Panc1 (cell line): ENCODE measurements around the gene SLC15A1. TPM values are rescaled to one million over a fixed set of nuclear protein-coding genes. Genes with fewer than 3 reads are reported as not detected.

Experiments used
- ATAC-seq: fragments of 200-7000 bp; cut with Tn5 transposase; 2 replicates; pipeline ENCODE4 v1.9.1; 2020; ENCODE audit warnings: mild to moderate bottlenecking, moderate library complexity
- BruUV-seq: library from RNA; stranded (reverse); fragments of 400-500 nt; replicated peaks from 2 replicates; lab custom pipeline; 2021; lab: Mats Ljungman, UMichigan
- CTCF ChIA-PET: fragments of 300-600 bp; sonication (Branson Sonifier 250); formaldehyde crosslinking; loops from one replicate; lab custom pipeline; 2022; ENCODE audit warnings: antibody characterized with exemption; lab: Charles Lee
- POLR2A ChIA-PET: fragments of 300-600 bp; sonication (Branson Sonifier 250); formaldehyde crosslinking; loops from one replicate; lab custom pipeline; 2022; ENCODE audit warnings: antibody characterized with exemption; lab: Charles Lee
- DNase-seq: peaks from one replicate; pipeline ENCODE4 v3.0.0-alpha.2; 2010; ENCODE audit warnings: low read depth, low spot score
- H3K27ac ChIP-seq: 2 replicates; pipeline ENCODE4 v1.5.1; 2011; ENCODE audit warnings: mild to moderate bottlenecking, low read length, inconsistent platforms
- H3K27me3 ChIP-seq: fragments of 200-500 bp; sonication (Bioruptor generic); 2 replicates; pipeline ENCODE4 v1.6.0; 2014; ENCODE audit warnings: low read length, inconsistent platforms; ENCODE audit not compliant: control insufficient read depth, insufficient read depth
- H3K36me3 ChIP-seq: fragments of 200-500 bp; sonication (Bioruptor generic); 2 replicates; pipeline ENCODE4 v1.5.1; 2014; ENCODE audit warnings: inconsistent platforms, mild to moderate bottlenecking, low read length, moderate library complexity; ENCODE audit not compliant: control insufficient read depth, insufficient read depth
- H3K4me1 ChIP-seq: 2 replicates; pipeline ENCODE4 v1.5.1; 2011; ENCODE audit warnings: inconsistent platforms, mild to moderate bottlenecking, low read length, moderate library complexity; ENCODE audit not compliant: control insufficient read depth, insufficient read depth
- H3K4me3 ChIP-seq, 2 experiments: 2 replicates each; pipeline ENCODE4 v1.5.1; 2011 to 2012; ENCODE audit warnings: low read depth in 2 of 2, low read length in 2 of 2, mild to moderate bottlenecking in 2 of 2, inconsistent platforms in 1 of 2, moderate library complexity in 1 of 2
- H3K9me3 ChIP-seq: fragments of 200-500 bp; sonication (Bioruptor generic); 2 replicates; pipeline ENCODE4 v1.5.1; 2014; ENCODE audit warnings: low read depth, mild to moderate bottlenecking, inconsistent platforms, low read length, moderate library complexity; ENCODE audit not compliant: control insufficient read depth, insufficient read depth
- CTCF ChIP-seq: fragments of 450-650 bp; IDR thresholded peaks from 2 replicates; pipeline ENCODE4 v1.5.1; 2017; ENCODE audit warnings: mild to moderate bottlenecking
- POLR2AphosphoS5 ChIP-seq: IDR thresholded peaks from 2 replicates; pipeline ENCODE4 v1.6.1; 2012; ENCODE audit warnings: mild to moderate bottlenecking, low read depth, low read length, moderate library complexity
- SIN3A ChIP-seq: IDR thresholded peaks from 2 replicates; pipeline ENCODE4 v1.6.1; 2012; ENCODE audit warnings: low read depth, mild to moderate bottlenecking, low read length, moderate library complexity, borderline replicate concordance; ENCODE audit not compliant: insufficient read depth
- TCF7L2 ChIP-seq: IDR thresholded peaks from 2 replicates; pipeline ENCODE4 v1.6.1; 2011; ENCODE audit warnings: mild to moderate bottlenecking, low read depth, low read length, inconsistent platforms
- in situ Hi-C: cut with HindIII; loops from 2 replicates; pipeline ENCODE4 v1.10.0; 2016; ENCODE audit warnings: low sequenced_read_pairs, low pct_unique_long_range_greater_than_20kb
- intact Hi-C: fragments of 100-400 bp; cut with micrococcal nuclease; formaldehyde crosslinking; loops from one replicate; pipeline ENCODE4 v1.10.0; 2022; ENCODE audit not compliant: unreplicated experiment
- total RNA-seq: library from RNA; stranded (reverse); gene quantifications from one replicate; pipeline ENCODE4 v1.2.1, GENCODE V29; 2021; ENCODE audit not compliant: unreplicated experiment
- TF ChIP-seq, protein P1 (sequence below), 2 experiments: IDR thresholded peaks; 2 replicates each; pipeline ENCODE4 v1.6.1; 2011 to 2012; ENCODE audit warnings: low read depth in 2 of 2, control low read depth in 1 of 2, low read length in 1 of 2, mild to moderate bottlenecking in 1 of 2, moderate library complexity in 1 of 2; ENCODE audit not compliant: insufficient read depth in 1 of 2

Gene SLC15A1
- total RNA-seq, 1 experiment from 2014 or later, result 0.18 TPM

- TF ChIP-seq TCF7L2 (no peak), SIN3A (no peak), CTCF (no peak), POLR2AphosphoS5 (no peak)
- TF ChIP-seq, protein P1, sequence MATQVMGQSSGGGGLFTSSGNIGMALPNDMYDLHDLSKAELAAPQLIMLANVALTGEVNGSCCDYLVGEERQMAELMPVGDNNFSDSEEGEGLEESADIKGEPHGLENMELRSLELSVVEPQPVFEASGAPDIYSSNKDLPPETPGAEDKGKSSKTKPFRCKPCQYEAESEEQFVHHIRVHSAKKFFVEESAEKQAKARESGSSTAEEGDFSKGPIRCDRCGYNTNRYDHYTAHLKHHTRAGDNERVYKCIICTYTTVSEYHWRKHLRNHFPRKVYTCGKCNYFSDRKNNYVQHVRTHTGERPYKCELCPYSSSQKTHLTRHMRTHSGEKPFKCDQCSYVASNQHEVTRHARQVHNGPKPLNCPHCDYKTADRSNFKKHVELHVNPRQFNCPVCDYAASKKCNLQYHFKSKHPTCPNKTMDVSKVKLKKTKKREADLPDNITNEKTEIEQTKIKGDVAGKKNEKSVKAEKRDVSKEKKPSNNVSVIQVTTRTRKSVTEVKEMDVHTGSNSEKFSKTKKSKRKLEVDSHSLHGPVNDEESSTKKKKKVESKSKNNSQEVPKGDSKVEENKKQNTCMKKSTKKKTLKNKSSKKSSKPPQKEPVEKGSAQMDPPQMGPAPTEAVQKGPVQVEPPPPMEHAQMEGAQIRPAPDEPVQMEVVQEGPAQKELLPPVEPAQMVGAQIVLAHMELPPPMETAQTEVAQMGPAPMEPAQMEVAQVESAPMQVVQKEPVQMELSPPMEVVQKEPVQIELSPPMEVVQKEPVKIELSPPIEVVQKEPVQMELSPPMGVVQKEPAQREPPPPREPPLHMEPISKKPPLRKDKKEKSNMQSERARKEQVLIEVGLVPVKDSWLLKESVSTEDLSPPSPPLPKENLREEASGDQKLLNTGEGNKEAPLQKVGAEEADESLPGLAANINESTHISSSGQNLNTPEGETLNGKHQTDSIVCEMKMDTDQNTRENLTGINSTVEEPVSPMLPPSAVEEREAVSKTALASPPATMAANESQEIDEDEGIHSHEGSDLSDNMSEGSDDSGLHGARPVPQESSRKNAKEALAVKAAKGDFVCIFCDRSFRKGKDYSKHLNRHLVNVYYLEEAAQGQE (IDR thresholded peaks at IDR 0.05; ENCODE audit: insufficient read depth in 1 of 2, low read depth in 2 of 2, low read length in 1 of 2), result no peak
- Histone ChIP-seq H3K36me3 (no peaks in the 10 kb centered on the region), H3K4me1 (no peaks in the 10 kb centered on the region), H3K27ac (no peak overlapping the region), H3K27me3 (no peaks in the 10 kb centered on the region), H3K9me3 (no peaks in the 10 kb centered on the region), H3K4me3 (no peak overlapping the region)
- no TSS peak for BruUV-seq
- DNase-seq (no peak), ATAC-seq (no peak)
- CTCF ChIA-PET, result no interaction called here
- POLR2A ChIA-PET, result no interaction called here
- in situ Hi-C loops, result no loop called here
- intact Hi-C loops, result no loop called here
Observed at GRCh38 chr13:98743377-98743776, 9.1 kb downstream of the SLC15A1 start.

GRCh38 chr13:98742961-98743360 lies 9.5 kb downstream of the SLC15A1 start:
- no peak overlapping the region for H3K4me3 ChIP-seq
- H3K9me3 ChIP-seq, result no peaks in the 10 kb centered on the region
- TF ChIP-seq, protein P1 (IDR thresholded peaks at IDR 0.05; ENCODE audit: insufficient read depth in 1 of 2, low read depth in 2 of 2, low read length in 1 of 2), result no peak
- TF ChIP-seq POLR2AphosphoS5 (no peak), TCF7L2 (no peak), CTCF (no peak), SIN3A (no peak)
- no peaks in the 10 kb centered on the region for H3K36me3 ChIP-seq
- H3K4me1 ChIP-seq, result no peaks in the 10 kb centered on the region
- ChIA-PET CTCF (no interaction called here), POLR2A (no interaction called here)
- DNase-seq (no peak), ATAC-seq (no peak)
- BruUV-seq, result no TSS peak
- in situ Hi-C loops (no loop called here), intact Hi-C loops (no loop called here)
- no peak overlapping the region for H3K27ac ChIP-seq
- H3K27me3 ChIP-seq, result no peaks in the 10 kb centered on the region
